ENCODE data around the gene FTH1. TPM values are rescaled to one million over a fixed set of nuclear protein-coding genes. Genes with fewer than 3 reads are reported as not detected.

The FTH1 gene
- total and polyA plus RNA-seq, 5 experiments from 2014 or later = 571 to 2,491 (median 1,933) TPM

DNA sequence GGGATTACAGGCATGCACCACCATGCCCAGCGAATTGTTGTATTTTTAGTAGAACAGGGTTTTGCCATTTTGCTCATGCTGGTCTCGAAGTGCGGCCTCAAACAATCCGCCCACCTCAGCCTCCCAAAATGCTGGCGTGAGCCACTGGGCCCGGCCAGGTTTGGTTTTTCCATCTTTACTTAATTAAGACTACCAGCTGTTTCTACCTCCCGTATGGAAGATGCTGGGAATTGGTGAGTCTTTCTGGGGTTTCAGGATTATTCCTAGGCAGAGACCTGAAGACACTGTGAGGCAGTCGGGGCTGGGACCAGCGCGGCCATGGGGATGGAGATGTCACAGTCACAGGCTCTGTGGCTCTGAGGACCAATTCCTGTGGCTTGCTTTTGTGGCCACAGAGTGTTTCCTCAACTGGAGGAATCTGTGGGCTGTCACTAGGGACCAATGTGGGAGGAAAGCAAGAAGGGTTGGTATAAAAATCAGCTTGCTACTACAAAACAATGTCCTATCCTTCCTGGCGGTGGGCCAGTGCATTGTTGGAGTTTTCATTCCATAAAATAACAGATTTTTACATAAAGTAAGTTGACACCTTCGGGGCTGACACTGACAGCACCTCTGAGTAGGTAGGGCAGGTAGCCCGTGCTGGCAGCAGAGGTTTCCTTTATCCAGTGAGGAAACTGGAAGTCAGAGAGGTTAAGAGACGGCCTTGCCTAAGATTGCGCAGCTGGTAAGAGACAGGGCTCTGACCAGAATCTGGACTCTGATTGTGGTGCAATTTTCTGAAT is 8.4 kb upstream of the FTH1 start:
- POLR2A ChIA-PET = interaction anchor here (1.0 to 2.4 kb wide), 2 partner anchors 8 to 10 kb away, joined by 4 to 6 read pairs; partner anchors contain the start of gene FTH1
- Mint-ChIP-seq H3K27ac (peak overlapping the region in 4 of 10 donors; percentile 10 to 87 (median 62)), H3K9me3 (no peaks in the 10 kb centered on the region), H3K27me3 (no peaks in the 10 kb centered on the region), H3K36me3 (peaks cover 0 to 2% (median 0%) of the 10 kb centered on the region in 3 donors), H3K4me1 (peaks cover 14 to 29% (median 23%) of the 10 kb centered on the region in 4 donors), H3K4me3 (no peak overlapping the region)
- DNase-seq = peak in 1 of 10 donors; percentile 11
- ATAC-seq = no peak

DNA sequence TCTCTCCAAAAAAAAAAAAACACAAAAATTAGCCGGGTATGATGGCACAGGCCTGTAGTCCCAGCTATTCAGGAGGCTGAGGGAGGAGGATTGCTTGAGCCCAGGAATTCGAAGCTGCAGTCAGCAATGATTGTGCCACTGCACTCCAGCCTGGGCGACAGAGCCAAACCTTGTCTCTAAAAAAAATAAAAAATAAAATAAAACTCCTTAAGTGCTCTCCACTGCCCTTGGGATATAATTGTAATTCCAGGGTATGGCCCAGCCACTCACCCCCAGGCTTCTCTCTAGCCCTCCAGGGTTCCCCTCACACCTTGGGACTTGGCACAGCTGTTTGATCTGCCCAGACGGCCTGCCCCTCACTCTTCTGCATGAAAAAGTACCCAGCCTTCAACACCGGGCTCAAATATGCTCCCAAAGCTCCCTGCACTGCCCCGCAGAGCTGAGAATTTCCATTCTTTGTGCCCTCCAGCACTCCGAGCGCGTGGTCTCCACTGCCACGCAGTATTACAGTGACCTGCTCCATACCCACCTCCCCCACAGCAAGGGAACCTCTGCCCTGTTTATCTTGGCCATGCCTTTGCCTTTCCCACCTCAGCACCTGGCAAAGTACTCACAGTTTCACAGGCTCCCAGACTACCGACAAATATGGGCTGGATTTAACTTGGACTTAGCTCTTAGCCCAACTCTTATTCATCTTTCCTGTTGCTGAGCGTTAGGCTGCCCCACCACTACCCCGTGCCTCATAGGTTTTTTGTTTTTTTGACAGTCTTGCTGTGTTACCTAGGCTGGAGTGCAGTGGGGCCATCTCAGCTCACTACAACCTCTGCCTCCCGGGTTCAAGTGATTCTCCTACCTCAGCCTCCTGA is 7.6 kb upstream of the FTH1 start:
- POLR2A ChIA-PET = interaction anchor here (1.0 kb wide), 1 partner anchor 9 kb away, joined by 4 read pairs; no protein-coding TSS in a partner anchor
- Mint-ChIP-seq H3K36me3 (peaks cover 0 to 2% (median 0%) of the 10 kb centered on the region in 3 donors), H3K27me3 (no peaks in the 10 kb centered on the region), H3K4me1 (peaks cover 14 to 35% (median 24%) of the 10 kb centered on the region in 4 donors), H3K4me3 (peak overlapping the region in 1 of 10 donors; percentile 17), H3K9me3 (no peaks in the 10 kb centered on the region), H3K27ac (peak overlapping the region in 8 of 10 donors; percentile 11 to 87 (median 54))
- DNase-seq (peak in 1 of 10 donors; percentile 4), ATAC-seq (no peak)

DNA sequence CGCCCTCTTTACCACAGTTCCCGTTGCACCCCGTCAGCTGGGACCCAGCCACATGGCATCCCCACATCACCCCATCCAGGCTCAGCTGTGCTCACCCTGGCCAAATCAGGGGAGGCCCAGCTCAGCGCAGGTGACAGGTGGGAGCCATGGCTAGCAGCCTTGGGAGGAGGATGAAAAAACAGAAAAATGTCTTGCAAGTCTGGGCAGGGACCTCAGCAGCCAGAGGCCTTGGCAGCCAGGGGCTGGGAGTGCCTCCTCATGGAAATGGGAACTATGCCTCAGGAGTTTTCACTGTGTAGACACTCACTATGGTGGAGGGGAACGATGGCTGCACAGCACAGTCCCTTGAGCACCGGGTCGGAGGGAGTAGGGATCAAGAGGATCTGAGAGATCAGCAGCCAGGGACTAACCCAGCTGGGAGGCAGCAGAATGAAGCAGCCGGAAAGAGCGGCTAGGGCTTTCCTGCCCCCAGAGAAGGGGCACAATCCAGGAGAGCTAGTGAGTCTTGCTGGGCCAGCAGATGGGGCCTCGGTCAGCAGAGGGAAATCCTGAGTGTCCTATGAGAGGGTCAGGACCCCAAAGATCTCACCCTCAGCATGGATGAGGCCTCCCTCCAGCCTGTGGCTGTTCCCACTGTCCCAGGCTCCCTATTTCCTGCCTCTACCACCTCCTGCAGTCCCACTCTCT is 6.2 kb upstream of the FTH1 start:
- peak overlapping the region in 1 of 10 donors; percentile 24 for H3K4me3 Mint-ChIP-seq
- DNase-seq = peak in 1 of 10 donors; percentile 14
- POLR2A ChIA-PET = no interaction called here

DNA sequence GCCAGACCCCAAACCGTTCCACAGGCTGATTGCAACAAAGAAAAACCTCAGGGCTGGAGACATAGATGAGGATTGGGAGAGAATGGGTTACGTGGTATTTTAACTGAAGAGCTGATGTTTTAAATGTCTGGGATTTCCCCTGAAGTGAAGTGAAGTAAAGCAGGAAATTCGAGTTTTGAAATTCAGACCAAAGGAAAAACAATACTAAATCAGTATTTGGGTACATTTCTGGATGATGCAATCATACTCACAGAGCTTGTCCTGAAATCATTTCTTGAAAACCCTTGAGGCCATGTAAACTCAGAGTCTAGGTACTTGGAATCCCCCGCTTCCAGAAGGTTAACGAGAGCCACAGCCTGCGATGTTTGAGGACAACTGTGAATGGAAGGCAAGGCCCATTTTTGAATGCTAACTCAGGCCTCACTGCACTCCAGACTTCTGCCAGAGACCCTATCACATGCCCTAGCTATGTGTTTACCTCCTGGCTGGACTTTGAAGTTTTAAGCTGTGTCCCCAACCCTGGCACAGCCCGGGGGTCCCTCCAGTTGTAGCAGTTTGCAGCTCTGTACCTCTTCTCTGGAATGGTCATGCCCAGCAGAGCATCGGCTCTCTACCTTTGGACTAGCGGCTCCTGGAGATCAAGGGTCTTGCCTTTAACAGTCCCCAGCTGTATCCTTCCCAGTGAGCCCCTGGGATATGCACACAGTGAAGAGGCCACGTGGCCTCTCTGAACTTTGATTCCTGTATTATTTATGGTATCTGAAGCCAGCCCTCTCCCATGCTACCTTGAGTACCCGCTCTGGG is 5.4 kb upstream of the FTH1 start:
- H3K4me3 Mint-ChIP-seq = peak overlapping the region in 4 of 10 donors; percentile 3 to 30 (median 16)
- peak in 1 of 10 donors; percentile 10 for DNase-seq
- POLR2A ChIA-PET = interaction anchor here (0.6 kb wide), 1 partner anchor 14 kb away, joined by 4 read pairs; no protein-coding TSS in a partner anchor
- peaks cover 22 to 51% (median 35%) of the 10 kb centered on the region in 4 donors for H3K4me1 Mint-ChIP-seq
- peak overlapping the region; percentile 21 to 88 (median 54) for H3K27ac Mint-ChIP-seq
- peak in 1 of 2 donors; percentile 11 for ATAC-seq
- H3K9me3 Mint-ChIP-seq = no peaks in the 10 kb centered on the region
- no peaks in the 10 kb centered on the region for H3K36me3 Mint-ChIP-seq
- no peaks in the 10 kb centered on the region for H3K27me3 Mint-ChIP-seq

More for the DNA sequence above, 6.2 kb upstream of the FTH1 start:
- Mint-ChIP-seq H3K9me3 (no peaks in the 10 kb centered on the region), H3K36me3 (no peaks in the 10 kb centered on the region), H3K27ac (peak overlapping the region in 5 of 10 donors; percentile 25 to 61 (median 37)), H3K4me1 (peaks cover 18 to 45% (median 28%) of the 10 kb centered on the region in 4 donors), H3K27me3 (no peaks in the 10 kb centered on the region)
- ATAC-seq = no peak

- Mint-ChIP-seq H3K36me3 (no peaks in the 10 kb centered on the region), H3K27me3 (no peaks in the 10 kb centered on the region), H3K4me1 (peaks cover 23 to 51% (median 35%) of the 10 kb centered on the region in 4 donors), H3K27ac (peak overlapping the region; percentile 21 to 93 (median 72)), H3K4me3 (peak overlapping the region in 4 of 10 donors; percentile 3 to 53 (median 16)), H3K9me3 (no peaks in the 10 kb centered on the region)
- ATAC-seq (no peak), DNase-seq (peak in 1 of 10 donors; percentile 11)
- POLR2A ChIA-PET = no interaction called here
Observed at GRCh38 chr11:61972112-61972671, 4.8 kb upstream of the FTH1 start.

DNA sequence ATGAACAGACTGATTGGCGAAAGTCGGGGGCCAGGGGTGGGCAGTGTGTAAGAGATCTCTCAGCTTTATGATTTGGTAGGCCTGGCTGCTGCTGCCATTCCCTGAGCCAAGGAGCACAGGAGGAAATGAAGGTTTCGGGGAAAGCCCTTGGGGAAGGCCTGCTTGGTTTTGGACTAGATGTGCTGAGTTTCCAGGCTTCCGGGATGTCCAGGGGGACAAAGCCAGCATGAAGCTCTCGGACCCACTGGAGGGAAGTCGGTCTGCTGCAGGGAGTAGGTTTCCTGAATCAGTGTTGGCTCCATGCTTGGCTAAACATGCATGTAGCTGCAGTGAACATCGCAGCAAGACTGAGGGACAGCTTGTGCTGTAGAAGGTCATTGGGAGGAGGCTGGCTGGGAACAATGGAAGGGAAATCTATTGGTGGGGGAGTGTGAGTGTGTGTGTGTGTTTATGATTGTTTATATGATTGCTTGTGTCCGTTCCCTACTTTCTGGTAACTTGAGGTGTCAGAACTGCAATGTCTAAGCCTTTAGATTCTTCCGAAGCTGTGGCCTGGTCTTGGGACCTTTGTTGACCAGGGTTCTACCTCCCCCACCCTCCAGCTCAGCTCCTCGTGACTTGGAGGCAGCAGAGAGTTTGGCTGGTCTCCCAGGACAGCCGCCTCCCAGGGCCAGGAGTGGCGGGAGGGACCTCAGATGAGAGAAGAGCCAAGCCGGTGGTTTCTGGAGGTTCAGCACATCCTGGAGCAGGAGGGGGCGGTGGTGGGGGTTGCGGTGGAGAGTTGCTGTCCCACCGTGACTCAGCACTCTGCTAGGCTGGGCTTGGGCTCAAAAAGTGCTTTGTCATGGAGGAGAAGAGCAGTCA is 4.0 kb upstream of the FTH1 start:
- H3K4me3 Mint-ChIP-seq = peak overlapping the region in 3 of 10 donors; percentile 0 to 53 (median 9)
- DNase-seq (peak in 3 of 10 donors; percentile 20 to 29 (median 27)), ATAC-seq (no peak)
- POLR2A ChIA-PET = interaction anchor here (0.5 to 1.1 kb wide), 2 partner anchors 9 to 26 kb away, joined by 3 to 5 read pairs; no protein-coding TSS in a partner anchor
- peak overlapping the region; percentile 4 to 93 (median 62) for H3K27ac Mint-ChIP-seq
- H3K9me3 Mint-ChIP-seq = no peaks in the 10 kb centered on the region
- H3K27me3 Mint-ChIP-seq = no peaks in the 10 kb centered on the region
- peaks cover 23 to 52% (median 37%) of the 10 kb centered on the region in 4 donors for H3K4me1 Mint-ChIP-seq
- peaks cover 0 to 3% (median under 1%) of the 10 kb centered on the region in 3 donors for H3K36me3 Mint-ChIP-seq

- DNase-seq (no peak), ATAC-seq (no peak)
- peaks cover 3 to 7% (median 3%) of the 10 kb centered on the region in 3 donors for H3K36me3 Mint-ChIP-seq
- POLR2A ChIA-PET = interaction anchor here (0.7 to 3.5 kb wide), 2 partner anchors 56 to 82 kb away, joined by 3 to 46 read pairs; no protein-coding TSS in a partner anchor
- peak overlapping the region in 5 of 10 donors; percentile 29 to 96 (median 72) for H3K27ac Mint-ChIP-seq
- H3K4me1 Mint-ChIP-seq = peaks cover 30 to 62% (median 47%) of the 10 kb centered on the region in 4 donors
- peak overlapping the region in 5 of 10 donors; percentile 4 to 74 (median 45) for H3K4me3 Mint-ChIP-seq
- no peaks in the 10 kb centered on the region for H3K27me3 Mint-ChIP-seq
- no peaks in the 10 kb centered on the region for H3K9me3 Mint-ChIP-seq
Observed at GRCh38 chr11:61969838-61970662, 2.6 kb upstream of the FTH1 start.

GRCh38 chr11:61969391-61969758 is 1.9 kb upstream of the FTH1 start:
- no peaks in the 10 kb centered on the region for H3K9me3 Mint-ChIP-seq
- ATAC-seq (no peak), DNase-seq (peak in 1 of 10 donors; percentile 1)
- H3K4me1 Mint-ChIP-seq = peaks cover 32 to 69% (median 54%) of the 10 kb centered on the region in 4 donors
- H3K4me3 Mint-ChIP-seq = peak overlapping the region in 9 of 10 donors; percentile 4 to 74 (median 67)
- POLR2A ChIA-PET = interaction anchor here (0.6 to 3.8 kb wide), 5 partner anchors 9 to 381 kb away, joined by 3 to 46 read pairs (median 5); no protein-coding TSS in a partner anchor
- peak overlapping the region in 8 of 10 donors; percentile 3 to 98 (median 76) for H3K27ac Mint-ChIP-seq
- H3K36me3 Mint-ChIP-seq = peaks cover 8 to 14% (median 9%) of the 10 kb centered on the region in 3 donors
- H3K27me3 Mint-ChIP-seq = no peaks in the 10 kb centered on the region

DNA sequence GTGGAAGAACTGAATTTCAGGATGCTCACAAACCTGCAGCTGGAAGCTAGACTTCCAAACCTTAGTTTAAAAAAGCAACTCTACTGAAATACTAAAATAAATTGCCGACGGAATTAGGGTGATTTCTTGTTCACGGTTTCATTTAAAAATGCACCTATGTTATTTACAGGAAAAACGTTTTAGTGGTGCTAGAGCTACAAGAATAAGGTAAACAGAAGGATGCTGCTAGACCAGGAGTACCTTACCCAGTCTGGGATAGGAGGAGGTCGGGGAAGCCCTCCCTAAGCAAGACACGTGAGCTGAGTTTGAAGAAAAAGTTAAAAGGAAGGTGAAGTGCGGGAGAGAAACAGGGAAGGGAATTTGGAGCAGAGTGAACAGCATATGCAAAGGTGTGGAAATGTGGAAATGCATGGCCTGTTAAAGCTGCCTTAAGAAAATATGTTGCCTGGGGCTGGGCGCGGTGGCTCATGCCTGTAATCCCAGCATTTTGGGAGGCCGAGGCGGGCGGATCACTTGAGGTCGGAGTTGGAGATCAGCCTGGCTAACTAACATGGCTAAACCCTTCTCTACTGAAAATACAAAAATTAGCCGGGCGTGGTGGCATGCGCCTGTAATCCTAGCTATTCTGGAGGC is 1.4 kb upstream of the FTH1 start:
- peaks cover 34 to 74% (median 59%) of the 10 kb centered on the region in 4 donors for H3K4me1 Mint-ChIP-seq
- peak overlapping the region; percentile 84 to 99 (median 98) for H3K27ac Mint-ChIP-seq
- DNase-seq (peak in 1 of 10 donors; percentile 10), ATAC-seq (no peak)
- peaks cover 8 to 19% (median 14%) of the 10 kb centered on the region in 3 donors for H3K36me3 Mint-ChIP-seq
- H3K27me3 Mint-ChIP-seq = no peaks in the 10 kb centered on the region
- H3K9me3 Mint-ChIP-seq = no peaks in the 10 kb centered on the region
- peak overlapping the region; percentile 85 to 98 (median 92) for H3K4me3 Mint-ChIP-seq
- POLR2A ChIA-PET = interaction anchor here (0.6 to 3.8 kb wide), 14 partner anchors 8 to 1919 kb away, joined by 3 to 46 read pairs (median 6); partner anchors contain the start of genes CPSF7, FEN1, HNRNPUL2 and INCENP

All from naive thymus-derived CD8-positive, alpha-beta T cell (primary cell).